Glomerular endothelial cell (primary cell): Measurements from ENCODE around the gene TRAPPC3. TPM values are rescaled to one million over a fixed set of nuclear protein-coding genes. Genes with fewer than 3 reads are reported as not detected.

Experiments used
- DNase-seq: peaks from one replicate; pipeline ENCODE4 v3.0.0-alpha.2; 2011; ENCODE audit warnings: low read depth, low spot score; ENCODE audit errors: extremely low read depth
- total RNA-seq: library from RNA; depleted of rRNA; stranded (reverse); fragments of >200 nt; gene quantifications from 2 replicates; pipeline ENCODE4 v1.2.3, GENCODE V29; 2015

Gene TRAPPC3
- total RNA-seq, 1 donor from 2014 or later, result 94.9 TPM

DNA sequence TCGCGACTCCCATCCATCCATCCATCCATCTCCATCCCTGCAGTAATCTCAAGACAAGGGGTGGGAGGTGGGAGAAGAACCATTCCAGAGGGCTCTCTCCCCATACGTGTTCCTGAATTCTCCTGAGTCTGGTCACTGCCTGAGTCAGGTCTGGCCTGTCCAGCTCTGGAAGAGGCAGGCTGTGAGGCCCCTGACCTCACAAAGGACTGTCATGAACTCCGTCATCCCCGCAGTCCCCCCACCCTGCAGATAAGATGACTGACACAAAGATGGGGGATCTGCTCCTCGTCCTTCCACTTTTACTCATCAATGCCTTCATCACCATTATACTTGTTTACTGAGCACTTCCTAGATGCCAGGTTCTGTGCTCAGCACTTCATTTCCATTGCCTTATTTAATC lies 5.0 kb upstream of the TRAPPC3 start:
- DNase-seq, result no peak

GRCh38 chr1:36153476-36153875 lies 4.2 kb upstream of the TRAPPC3 start:
- no peak for DNase-seq

DNA sequence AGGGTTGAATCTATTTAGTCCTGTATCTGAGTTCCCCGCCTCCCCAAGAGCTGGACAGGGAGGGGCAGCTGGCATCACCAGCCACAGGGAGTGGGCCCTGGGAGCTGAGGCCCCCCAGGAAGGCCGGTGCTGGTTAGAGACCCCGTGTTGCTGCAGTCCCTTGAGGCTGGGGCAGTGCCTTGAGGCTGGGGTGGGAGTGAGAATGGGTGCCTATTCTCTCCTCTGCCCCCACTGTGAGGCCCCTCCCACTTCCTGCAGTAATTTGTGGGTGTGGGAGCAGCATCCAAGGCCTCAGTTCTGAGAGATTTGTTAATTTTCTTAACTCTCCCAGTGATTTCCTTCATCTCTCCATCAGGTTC lies 2.5 kb upstream of the TRAPPC3 start:
- no peak for DNase-seq

GRCh38 chr1:36151134-36151844 lies 2.0 kb upstream of the TRAPPC3 start:
- no peak for DNase-seq

DNA sequence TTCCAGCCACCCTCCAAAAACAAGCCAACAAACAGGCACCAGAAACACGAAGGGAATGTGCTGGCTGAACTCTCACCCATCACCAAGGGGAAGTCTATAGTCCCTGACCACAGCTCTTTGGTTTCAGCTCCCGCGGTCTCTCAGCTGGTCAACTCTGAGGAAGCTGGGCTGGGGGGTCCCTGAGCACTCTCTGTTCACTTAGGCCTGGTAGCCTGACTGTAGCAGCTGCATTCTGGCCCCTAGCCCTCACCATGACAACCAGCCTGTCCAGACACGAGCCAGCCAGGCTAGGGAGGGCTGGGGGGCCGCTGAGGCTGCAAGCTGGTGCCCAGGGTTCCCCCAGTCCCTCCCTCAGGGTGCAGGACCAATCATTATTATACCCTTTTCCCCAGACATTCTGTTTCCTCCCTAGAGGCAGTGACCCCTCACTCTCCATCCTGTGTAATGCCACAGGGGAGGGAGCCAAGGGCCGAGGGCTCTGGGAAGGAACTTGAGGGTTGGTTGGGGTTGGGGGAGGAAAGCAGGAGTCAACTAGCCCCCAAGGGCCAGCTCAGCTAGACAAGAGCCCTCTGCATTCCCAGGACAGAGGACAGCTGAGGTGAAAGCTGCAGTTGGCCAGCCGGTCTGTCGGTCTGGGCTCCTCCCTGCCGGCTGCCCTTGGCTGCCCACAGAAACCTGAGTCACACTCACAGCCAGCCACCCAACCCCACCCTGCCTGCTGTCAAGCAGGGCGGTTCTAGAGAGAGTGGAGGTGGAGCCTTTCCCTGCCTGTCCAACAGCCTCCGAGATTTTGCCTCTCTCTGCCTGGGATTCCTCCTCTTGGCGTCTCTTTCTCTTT lies 1.2 kb upstream of the TRAPPC3 start:
- DNase-seq, result no peak

- DNase-seq, result no peak
Observed at GRCh38 chr1:36149973-36150295, 648 bp upstream of the TRAPPC3 start.

- DNase-seq, result no peak
Observed at GRCh38 chr1:36148821-36149236, 457 bp downstream of the TRAPPC3 start.

- DNase-seq, result no peak
Observed at GRCh38 chr1:36144413-36144812, 4.9 kb downstream of the TRAPPC3 start.

- DNase-seq, result no peak
Observed at GRCh38 chr1:36143424-36143823, 5.9 kb downstream of the TRAPPC3 start.

DNA sequence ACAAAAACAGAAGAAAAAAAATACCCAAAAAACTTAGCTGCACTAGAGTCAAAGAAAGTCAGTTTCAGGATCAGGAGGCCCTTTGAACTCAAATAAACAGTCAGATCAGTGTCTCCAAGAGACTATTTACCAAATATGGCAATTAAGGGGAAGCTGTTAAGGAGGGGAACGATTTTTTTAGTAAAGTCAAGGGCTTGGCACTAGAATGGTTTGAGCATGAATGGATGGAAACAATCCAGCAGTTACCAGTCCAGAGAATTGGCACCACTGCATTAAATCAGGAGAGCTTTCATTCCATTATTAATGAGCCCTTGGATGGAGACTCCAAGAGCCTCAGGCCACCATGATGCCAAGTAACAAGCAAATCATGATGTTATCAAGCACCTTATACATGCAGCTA lies 7.2 kb downstream of the TRAPPC3 start:
- DNase-seq, result no peak

DNA sequence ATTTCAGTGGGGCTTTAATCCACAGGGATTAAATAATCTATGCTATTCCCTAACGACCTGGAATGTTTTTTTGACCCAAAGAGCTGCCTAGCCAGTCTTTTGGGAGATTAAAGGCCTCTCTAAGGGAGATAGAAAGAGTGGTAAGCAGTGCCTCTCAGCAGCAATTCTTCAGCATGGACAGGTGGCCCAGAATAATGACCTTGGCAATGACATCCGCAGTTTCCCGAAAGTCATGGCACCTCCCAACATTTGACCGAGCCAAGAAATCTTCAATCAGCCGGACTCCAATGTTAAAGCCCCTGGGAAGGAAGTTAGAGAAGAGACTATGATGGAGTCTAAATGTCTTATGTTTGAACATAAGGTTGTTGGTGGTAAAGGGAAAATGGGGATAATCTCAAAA lies 9.8 kb downstream of the TRAPPC3 start:
- DNase-seq, result no peak

DNA sequence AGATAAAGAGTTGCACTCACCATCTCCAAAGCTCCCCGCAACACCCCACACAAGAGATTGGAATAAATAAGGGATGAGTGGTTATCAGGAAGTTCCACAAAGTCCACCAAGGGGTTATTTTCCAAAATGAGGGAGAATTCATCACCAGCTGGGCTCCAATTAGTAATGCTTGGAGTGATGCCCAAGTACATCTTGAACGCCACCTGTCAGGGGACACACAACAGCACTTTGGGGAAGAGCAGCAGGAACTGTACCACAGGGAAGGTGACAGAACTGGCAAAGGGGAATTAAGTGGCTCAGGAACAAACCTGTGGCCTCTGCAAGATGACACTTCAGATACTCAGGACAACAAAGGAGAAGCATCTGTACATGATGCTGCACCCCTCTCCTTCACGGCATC lies 11.5 kb downstream of the TRAPPC3 start:
- no peak for DNase-seq

GRCh38 chr1:36137226-36137625 lies 12.1 kb downstream of the TRAPPC3 start:
- DNase-seq, result no peak

DNA sequence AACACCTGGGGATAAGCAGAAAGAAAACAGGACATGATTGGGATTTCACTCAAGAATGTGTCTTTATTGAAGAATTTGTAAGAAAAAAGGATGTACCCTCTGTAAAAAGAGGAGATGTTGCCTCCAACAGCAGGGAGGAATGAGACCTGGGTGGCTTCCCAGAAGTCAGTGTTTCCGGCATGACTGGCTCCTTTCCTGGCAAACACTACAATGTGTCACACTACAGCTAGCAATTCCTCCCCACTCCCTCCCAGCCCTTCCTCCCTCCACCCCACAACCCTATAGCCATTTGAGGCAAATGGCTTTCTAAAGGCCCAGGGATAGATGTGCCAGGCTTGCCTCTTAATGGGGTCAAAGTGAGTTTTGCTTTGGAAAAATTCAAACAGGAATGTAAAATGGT lies 12.8 kb downstream of the TRAPPC3 start:
- no peak for DNase-seq

GRCh38 chr1:36135796-36136195 lies 13.5 kb downstream of the TRAPPC3 start:
- no peak for DNase-seq

- no peak for DNase-seq
Observed at GRCh38 chr1:36135330-36135667, 14.0 kb downstream of the TRAPPC3 start.

- no peak for DNase-seq
Observed at GRCh38 chr1:36134505-36135329, 14.6 kb downstream of the TRAPPC3 start.

DNA sequence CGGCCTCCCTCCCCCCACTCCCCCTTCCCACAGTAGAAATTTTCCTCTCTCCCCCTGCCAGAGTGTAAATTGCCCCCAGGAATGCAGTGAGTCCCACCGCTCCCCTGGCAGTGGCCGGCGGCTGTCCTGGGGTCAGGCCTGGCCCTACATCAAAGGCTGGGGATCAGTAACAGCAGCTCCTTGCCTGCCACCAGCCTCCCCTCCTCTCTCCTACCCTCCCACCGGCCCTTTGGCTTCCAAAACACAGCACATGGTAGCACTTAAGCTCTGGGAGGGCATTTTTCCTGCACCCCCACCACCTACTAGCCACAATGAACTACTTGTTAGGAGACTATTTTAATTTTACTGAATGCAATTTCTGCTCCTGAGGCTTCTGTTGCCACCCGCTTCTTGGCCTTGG lies 15.3 kb downstream of the TRAPPC3 start:
- DNase-seq, result no peak

DNA sequence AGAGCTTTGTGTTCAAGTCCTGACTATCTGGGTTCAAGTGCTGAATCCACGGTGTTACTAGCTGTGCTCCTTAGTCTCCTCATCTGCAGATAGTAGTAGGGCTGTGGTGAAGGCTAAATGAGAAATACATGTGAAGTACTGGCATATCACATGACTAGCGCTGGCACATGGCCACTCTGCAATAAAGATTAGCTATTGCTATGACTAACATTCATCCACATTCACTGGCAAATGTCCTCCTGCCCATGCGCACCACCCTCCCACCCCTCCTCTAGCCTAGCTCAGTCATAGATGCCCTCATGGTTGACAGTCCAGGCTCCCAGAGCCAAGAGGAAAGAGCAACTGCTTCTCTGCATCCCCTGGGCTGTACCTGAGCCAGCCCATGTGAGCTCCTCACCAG lies 15.8 kb downstream of the TRAPPC3 start:
- no peak for DNase-seq

DNA sequence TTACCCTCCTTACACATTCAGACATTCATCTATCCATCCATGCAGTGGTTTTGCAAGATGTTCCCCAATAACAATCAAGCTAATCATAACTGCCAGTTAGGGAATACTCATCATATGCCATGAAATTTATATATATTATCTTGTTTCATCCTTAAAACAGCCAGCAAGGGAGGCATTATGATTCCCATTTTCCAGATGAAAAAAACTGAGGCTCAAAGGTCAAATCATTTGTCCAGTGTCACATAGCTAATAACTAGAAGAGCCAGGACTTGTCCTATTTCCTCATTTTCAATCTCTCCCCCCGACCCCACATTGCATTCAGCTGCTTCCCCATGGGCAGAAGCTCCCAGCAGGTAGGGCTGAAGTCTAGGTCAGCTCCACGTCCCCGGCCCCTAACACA lies 17.3 kb downstream of the TRAPPC3 start:
- no peak for DNase-seq

DNA sequence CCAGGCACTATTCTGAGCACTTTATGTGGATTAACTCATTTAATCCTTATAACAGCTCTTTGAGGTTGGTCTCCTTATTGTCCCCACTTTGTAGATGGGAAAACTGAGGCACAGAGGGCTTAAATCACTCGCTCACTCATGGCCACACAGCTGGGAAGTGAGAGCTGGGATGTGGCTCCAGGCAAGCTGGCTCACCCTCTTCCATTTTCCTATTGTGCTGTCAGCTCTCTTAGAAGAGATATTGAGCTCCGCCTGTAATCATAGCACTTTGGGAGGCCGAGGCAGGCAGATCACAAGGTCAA lies 20.4 kb downstream of the TRAPPC3 start:
- no peak for DNase-seq
